Kasumi-1 (cell line): ENCODE results near the gene NELL2.
"Not testable (repeated sequence)": the region's sequence is repeated elsewhere in the genome, so short reads cannot be mapped to it uniquely, and the experiment has no call there.

Experiments used
- DNase-seq, 2 experiments: peaks; one replicate each; lab custom pipeline; 2025; lab: John Stamatoyannopoulos, UW

The NELL2 gene

DNA sequence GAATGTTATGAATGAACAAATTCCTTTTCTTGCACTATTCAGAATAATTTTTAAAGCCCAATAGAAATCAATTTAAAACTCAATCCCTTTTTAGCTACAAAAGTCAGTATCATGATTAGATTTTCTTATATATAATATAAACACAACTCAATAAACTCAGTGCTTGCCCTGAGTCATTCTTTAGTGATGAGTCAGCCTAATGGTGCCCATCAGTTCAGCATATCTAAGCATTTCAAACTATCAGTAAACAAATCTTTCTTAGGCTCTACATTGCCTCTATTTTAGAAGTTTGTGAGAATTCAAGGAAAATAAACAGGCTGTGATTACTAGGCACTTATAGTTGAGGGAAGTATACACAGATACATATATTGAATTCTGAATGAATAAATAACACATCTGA lies 179.6 kb downstream of the NELL2 start:
- no peak for DNase-seq

- DNase-seq: no peak
These were observed 182.1 kb downstream of the NELL2 start for GRCh38 chr12:44694017-44694416.

GRCh38 chr12:44689587-44689986 lies 186.5 kb downstream of the NELL2 start:
- DNase-seq: no peak

DNA sequence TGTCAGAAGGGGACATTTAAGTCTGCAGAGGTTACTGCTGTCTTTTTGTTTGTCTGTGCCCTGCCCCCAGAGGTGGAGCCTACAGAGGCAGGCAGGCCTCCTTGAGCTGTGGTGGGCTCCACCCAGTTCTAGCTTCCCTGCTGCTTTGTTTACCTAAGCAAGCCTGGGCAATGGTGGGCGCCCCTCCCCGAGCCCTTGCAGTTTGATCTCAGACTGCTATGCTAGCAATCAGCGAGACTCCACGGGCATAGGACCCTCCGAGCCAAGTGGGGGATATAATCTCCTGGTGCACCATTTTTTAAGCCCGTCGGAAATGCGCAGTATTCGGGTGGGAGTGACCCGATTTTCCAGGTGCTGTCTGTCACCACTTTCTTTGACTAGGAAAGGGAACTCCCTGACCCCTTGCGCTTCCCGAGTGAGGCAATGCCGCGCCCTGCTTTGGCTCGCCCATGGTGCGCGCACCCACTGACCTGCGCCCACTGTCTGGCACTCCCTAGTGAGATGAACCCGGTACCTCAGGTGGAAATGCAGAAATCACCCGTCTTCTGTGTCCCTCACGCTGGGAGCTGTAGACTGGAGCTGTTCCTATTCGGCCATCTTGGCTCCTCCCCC lies 189.2 kb downstream of the NELL2 start:
- not testable (repeated sequence) for DNase-seq

DNA sequence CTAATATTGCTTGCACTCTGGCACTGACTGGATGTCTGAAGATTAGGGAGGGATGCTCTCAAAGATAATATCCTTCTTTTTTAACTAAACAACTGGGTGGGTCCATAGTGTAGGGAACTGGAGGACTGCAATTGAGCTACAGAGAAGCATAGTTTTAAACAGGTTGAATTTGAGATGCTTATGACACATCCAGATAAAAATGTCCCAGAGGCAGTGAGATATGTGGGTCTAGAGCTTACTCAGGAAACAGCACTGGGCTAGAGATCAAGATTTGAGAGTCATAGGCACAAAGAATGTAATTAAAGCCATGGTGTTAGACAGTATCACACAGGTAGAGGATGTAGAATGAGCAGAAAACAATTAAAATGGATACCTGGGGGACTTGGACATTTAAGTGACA lies 198.4 kb downstream of the NELL2 start:
- DNase-seq: no peak

GRCh38 chr12:44674875-44675274 lies 201.2 kb downstream of the NELL2 start:
- DNase-seq: no peak

DNA sequence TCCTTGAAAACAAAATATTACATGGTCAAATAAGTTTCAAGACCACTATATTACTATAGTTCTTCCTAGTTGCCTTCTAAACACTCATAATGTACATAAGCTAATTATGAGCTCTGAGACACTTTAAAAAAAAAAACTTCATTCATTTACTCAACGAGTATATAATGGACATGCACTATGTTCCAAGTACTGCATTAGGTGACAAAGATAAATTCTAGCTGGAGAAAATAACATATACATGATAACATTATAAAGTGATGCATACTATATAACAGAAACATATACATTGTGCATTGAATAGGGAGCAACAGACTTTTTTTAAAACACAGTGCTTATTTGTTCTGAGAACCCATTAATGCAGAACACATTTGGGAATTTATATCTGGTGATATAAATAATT lies 202.3 kb downstream of the NELL2 start:
- no peak for DNase-seq

- no peak for DNase-seq
These were observed 204.1 kb downstream of the NELL2 start for GRCh38 chr12:44672042-44672441.

DNA sequence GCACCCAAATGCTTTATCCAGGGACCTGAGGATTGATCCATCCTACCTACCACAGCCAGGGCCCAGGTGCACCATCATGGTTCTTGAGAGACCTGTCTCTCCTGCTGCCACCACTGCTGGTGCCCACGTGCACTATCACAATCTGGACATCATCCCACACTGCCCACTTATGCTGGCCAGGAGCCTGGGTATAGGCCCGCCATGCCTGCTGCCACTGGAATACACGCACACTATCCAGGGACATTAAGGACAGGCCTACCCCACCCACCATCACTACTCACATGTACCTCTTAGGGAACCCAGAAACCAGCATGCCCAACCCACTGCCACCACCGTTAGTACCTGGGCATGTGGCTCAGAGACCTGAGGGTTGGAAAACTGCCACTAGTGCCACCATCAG lies 207.7 kb downstream of the NELL2 start:
- DNase-seq: no peak

DNA sequence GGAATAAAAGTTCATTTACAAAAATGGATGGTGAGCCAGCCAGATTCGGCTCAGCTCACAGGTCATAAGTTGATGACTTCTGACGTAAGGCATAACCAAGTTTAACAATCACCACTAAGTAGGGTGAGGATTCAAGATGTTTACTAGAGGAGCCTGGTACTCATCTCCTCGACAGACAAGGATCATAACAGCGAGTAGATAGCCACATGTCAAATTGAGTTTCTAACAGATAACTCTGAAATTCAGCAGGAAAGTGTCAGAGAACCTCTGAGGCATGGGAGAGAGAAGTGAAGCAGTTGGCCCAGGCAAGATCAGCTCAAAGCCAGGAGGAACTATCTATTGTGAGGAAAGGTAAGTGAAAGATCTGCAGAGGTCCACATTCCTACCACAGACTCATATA lies 208.7 kb downstream of the NELL2 start:
- DNase-seq: no peak

GRCh38 chr12:44663291-44663690 lies 212.8 kb downstream of the NELL2 start:
- DNase-seq: no peak

DNA sequence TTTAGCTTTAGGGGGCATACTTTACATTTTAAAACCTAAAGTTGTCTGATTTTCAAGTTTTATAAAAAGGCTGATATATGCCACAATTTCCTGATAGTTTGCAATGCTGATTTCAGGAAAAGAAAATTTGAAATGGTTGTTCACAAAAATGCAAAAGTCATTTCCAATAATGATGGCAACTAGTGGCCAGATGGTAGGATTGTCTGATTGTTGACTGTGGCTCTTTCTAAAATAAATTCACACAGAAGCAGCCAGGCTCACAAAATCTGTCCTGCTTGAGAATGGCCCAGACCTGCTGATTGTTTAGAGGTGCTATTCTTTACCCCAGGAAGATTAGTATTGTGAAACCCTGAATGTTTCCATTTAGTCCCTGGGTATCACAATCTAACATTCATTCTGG lies 220.3 kb downstream of the NELL2 start:
- no peak for DNase-seq

- DNase-seq: no peak
These were observed 221.2 kb downstream of the NELL2 start for GRCh38 chr12:44654646-44655639.

DNA sequence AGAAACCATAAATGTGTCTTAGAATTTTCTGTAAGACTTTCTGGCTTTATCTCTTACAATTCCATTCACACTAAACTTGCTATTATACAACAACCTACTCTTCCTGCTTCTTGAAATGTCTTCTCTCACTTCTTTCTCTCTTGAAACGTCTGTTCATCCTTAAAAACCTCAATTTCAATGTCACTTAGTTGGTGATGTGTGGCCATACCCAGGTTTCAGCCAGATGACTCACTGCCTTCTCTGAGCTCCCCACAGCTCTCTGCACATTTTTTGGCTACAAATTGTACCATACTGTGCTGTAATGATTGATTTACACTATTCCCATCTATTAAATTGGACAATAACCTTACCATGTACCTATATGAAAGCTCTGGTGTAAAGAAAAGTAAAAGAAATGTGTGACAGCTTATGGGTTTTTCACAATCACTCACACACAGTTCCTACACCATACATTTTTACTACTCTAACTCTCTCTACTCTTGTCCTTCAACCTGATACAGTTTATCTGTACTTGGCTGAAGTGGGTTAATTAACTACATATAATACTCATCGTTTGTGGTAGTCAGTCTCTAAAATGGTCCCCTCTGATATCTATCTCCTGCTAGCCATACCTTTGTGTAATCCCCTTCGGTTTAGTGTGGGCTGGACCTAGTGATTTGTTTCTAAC lies 222.1 kb downstream of the NELL2 start:
- no peak for DNase-seq

- DNase-seq: no peak
These were observed 226.4 kb downstream of the NELL2 start for GRCh38 chr12:44649693-44650092.

DNA sequence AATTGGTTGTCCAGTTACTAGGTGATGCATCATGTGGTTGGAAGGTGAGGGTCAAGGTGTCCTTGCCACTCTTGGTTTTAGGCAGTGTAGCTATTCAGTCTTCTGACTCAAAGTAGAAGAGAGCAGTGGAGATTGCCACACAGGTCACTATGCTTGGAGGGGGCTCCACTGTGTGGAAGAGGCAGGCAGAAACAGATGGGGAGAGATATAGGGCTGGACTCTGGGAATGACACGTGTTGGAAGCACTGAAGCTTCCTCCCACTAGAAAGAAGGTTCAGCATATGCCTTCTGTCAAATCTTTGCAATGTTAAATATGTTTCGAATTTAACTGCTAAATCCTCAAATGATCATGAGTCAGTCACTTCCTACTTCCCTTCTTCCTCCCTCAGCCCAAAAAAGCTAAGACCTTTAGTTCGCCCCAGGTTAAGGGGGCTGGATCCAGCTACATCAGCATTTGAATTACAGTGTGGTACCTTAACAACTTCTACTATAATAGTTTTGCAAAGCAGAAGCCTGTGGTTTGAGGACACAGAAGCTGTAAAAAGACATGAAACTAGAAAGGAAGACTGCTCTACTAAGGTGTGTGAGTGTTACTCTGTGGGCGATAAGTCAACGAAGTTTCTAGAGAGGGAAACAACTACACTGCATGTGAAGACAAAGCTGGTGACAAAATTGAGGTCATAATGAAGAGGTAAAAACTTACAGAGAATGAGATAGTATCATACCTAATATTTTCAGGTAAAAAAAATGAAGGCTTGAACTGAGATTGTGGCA lies 228.0 kb downstream of the NELL2 start:
- no peak for DNase-seq

GRCh38 chr12:44640427-44641190 lies 235.5 kb downstream of the NELL2 start:
- DNase-seq: no peak

GRCh38 chr12:44637875-44638274 lies 238.2 kb downstream of the NELL2 start:
- DNase-seq: no peak

DNA sequence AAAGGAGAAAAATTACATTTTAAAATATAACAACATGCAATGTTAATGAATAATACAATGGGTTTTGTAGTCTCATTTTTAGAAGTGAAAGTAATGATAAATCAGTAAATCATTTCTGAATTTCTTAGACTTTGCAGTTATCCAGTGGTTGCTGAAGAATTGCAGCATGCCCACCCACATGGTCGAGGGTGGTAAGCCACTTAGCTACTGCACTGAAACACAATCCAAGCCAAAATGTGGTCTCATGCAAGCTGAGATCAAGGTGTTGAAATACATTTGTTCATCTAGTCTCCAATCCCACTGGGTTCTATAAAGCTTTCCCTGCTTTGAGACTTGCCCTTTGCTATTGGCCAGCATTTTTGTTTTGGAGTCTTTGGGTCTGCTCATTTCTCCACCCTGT lies 247.9 kb downstream of the NELL2 start:
- no peak for DNase-seq

DNA sequence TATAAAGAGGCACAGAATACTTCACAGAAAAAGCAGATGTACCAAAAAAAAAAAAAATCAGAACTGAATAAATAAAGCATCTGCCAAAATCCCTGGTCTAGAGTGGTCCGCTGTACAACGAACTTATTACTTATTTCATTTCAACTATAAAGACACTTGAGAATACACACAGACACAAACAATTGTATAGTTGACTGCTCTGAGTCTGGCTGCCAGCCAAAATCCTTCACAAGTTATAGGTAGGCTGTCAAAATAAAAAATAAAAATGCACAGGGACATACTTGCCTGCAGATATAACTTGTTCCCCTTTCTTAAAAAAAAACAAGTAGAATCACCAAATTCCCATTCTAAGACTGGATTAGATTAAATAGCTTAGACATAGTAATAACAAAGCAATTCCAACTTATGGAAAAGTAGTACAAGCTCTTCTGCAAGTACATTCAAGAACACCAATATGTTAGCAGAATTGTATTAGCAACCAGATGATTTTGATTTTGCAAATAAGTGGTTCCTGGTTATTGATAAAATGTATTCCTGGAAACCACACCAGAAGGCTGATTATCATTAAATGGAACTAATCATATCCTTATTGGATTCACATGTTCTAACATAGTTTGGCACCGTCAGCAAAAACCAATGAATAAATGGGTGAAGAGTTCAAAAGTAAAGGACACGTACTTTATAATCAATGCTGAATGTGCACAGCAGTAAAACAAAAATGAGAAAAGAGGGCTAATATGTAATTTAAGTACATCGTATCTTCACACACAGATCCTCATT lies 248.5 kb downstream of the NELL2 start:
- no peak for DNase-seq

GRCh38 chr12:44626883-44627282 lies 249.2 kb downstream of the NELL2 start:
- no peak for DNase-seq
